ENCODE measurements around the gene PROZ.
"Not testable (repeated sequence)": the region's sequence is repeated elsewhere in the genome, so short reads cannot be mapped to it uniquely, and the experiment has no call there.

PROZ gene, protein sequence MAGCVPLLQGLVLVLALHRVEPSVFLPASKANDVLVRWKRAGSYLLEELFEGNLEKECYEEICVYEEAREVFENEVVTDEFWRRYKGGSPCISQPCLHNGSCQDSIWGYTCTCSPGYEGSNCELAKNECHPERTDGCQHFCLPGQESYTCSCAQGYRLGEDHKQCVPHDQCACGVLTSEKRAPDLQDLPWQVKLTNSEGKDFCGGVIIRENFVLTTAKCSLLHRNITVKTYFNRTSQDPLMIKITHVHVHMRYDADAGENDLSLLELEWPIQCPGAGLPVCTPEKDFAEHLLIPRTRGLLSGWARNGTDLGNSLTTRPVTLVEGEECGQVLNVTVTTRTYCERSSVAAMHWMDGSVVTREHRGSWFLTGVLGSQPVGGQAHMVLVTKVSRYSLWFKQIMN

DNA sequence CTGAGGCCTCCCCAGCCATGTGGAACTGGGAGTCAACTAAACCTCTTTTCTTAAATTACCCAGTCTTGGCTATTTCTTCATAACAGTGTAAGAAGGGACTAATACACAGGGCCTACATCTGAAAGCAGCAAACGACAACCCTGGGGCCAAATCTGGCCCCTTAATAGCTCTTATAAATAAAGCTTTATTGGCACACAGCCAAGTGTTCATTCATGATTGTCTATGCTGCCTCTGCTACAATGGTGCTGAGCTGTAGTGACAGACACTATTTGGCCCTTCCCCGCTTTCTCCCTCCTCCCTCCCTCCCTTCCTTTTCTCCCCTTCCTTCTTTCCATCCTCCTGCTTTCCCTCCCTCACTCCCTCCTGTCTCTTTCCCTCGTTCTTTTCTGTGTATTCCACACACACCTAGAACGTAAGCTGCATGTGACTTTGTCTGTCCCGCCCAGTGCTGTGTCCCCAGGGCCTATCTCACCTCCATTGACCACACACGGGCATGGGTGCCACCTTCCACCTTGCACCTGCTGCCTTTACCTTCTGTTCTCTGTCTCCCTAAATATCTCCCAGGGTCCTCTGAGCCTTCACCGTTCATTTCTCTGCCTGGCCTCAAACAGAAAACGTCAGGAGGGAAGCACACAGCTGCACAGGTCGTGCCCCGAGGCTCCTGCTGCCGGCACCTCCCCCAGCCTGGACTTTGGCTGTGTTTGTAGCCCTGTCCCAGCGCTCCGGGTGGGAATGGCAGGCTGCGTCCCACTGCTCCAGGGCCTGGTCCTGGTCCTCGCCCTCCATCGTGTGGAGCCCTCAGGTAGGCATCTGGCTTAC, at the start of gene PROZ:
PROZ (plus strand) TSS at position 720 of the 819 bp plus-strand sequence; CDS start at position 733, 13 bp downstream.
- DNase-seq, result no peak

DNA sequence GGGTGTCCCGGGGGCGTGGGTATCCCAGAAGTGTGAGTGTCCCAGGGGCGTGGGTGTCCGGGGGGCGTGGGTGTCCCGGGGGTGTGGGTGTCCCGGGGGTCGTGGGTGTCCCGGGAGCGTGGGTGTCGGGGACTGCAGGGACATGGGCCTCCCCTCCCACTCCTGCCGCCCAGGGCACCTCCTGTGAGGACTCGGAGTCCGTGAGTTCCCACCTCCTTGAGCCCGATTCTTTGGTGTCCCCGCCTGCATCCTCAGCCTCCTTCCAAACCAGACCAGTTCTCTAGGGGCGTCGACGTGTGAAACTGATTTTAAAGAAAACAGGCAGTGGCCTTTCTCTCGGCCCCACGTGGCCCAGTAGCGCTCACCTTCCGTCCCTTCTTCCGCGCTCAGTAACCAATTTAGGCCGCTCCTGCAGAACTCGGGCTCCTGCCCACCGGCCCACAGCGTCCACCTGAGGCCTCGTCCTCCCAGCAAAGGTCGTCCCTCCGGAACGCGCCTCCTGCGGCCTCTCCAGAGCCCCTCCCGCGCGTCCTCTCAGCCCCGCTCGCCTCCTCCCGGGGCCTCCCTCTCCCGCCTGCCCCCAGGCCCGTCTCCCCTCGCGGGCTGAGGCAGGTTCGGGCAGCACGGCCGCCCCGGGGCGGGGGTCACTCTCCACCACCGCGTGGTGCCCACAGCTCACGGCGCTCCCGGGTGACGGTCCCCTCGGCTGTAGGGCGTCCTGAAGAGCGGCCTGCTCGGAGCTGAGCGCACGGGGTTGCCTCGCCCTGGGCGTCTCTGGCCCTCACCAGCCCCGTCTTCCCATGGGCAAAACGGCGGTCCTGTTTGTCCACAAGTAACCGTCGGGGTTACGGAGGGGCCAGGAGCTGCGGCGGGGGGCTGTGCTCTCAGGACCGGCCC, 49.0 kb upstream of the PROZ start:
- no peak for DNase-seq

DNA sequence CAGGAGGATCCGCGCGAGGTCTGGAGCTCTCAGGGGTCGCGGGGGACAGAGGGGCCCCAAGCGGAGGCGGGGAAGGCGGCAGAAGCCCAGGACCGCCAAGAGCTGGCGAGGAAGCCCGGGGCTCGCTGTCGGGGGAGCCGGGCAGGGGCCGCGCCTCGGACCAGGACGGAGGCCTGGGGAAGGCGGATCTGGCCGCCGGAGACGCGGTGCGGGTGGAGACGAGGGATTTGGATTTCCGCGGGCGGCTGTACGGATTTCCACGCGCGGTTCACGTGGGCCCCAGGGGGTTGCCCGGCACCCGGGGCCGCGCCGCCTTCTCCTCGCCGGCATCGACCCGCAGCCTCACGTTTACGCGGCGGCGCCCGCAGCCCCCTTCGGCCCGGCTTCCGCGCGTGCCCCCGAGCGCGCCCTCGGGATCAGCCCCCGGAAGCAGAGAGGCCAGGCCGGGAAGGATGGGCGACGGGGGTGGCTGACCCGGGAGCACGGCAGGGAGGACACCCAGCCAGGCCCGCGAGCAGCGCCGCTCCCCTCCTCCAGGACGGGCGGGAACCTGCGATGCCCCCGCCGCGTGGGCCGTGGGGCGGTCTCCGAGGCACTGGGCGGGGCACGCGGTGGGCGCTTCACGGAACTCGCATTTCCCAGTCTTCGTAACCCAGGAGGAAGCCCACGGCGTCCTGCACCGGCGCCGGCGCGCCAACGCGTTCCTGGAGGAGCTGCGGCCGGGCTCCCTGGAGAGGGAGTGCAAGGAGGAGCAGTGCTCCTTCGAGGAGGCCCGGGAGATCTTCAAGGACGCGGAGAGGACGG, 48.2 kb upstream of the PROZ start:
- DNase-seq, result peak; percentile 23

DNA sequence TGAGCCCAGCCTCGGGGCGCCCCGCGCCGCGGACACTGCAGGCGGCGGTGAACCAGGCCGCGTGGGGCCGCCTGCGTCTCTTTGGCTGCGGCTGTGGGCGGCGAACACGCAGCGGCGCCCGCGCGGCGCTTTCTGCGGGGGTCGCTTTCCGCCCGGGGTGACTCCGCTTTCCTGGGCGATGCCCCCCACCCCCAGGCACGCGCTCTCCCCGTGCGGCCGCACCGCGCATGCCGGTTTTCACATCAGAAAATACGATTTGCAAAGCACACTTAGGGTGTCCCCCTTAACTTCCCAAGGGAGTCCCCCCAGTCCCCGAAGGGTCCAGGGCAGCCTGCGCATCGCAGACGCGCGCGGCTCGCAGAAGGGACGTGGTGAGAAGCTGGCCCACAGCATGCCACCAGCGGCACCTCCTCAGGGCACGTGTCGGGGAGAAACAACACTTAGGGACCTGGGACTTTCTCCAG, 47.6 kb upstream of the PROZ start:
- DNase-seq, result no peak

DNA sequence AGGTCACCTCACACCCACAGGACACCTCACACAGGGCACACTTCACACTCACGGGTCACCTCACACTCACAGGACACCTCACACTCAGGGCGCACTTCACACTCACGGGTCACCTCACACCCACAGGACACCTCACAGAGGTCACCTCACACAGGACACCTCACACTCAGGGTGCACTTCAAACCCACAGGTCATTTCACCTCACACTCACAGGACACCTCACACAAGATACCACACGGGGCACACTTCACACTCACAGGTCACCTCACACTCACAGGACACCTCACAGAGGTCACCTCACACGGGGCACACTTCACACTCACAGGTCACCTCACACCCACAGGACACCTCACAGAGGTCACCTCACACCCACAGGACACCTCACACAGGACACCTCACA, 46.6 kb upstream of the PROZ start:
- DNase-seq, result not testable (repeated sequence)

DNA sequence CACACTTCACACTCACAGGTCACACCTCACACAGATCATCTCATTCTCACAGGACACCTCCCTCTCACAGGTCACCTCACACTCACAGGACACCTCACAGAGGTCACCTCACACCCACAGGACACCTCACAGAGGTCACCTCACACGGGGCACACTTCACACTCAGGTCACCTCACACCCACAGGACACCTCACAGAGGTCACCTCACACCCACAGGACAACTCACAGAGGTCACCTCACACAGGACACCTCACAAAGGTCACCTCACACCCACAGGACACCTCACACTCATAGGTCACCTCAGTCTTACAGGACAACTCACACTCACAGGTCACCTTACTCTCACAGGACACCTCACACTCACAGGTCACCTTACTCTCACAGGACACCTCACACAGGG, 46.0 kb upstream of the PROZ start:
- not testable (repeated sequence) for DNase-seq

DNA sequence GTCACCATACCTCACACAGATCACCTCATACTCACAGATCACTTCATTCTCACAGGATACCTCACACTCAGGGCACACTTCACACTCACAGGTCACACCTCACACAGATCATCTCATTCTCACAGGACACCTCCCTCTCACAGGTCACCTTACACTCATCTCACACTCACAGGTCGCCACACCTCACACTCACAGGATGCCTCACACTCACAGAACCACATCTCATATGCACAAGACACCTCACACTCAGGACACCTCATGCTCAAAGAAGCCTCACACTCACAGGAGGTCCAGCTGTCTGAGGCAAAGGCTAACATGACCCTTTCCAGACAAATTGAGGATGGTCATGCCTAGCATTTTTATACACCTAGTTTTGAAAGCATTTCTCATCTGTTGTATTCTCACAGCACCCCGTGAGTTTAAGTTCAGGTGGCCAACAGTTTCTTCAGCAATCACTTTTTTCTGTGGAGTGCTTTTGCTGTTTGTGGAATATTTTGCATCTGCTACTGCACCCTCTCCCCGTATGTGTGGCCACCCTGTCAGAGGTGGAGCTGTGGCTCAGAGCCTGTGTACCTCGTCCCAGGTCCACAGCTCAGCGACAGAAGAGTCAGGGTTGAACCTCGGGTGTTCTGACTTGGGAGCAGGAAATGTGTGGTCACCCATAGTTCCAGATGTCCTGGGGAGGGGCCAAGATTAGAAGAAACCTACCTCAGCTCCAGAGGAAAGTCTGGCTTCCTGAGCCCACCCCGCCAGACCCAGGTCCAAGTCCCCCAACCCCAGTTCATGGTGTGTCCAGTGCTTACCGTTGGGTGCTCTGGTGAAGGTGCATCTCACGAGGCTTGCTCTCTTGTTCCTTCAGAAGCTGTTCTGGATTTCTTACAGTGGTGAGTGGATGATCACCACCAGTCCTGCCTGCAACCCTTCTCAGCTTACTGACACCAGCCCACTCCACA, 45.3 kb upstream of the PROZ start:
- no peak for DNase-seq

DNA sequence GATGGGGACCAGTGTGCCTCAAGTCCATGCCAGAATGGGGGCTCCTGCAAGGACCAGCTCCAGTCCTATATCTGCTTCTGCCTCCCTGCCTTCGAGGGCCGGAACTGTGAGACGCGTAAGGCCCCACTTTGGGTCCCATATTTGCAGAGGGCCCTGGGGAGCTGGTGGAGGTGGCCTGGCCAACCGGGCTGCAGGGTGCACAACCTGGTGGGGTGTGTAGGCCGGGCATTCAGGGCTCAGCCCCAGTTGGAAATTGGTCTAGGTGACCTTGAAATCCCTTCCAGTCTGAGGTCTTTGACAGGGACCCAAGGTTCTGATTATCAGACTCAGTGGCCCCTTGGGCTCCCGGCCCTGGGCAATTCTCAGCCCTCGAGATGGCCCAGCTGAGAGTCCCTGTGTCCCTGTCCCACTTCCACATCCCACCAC, 44.6 kb upstream of the PROZ start:
- no peak for DNase-seq

DNA sequence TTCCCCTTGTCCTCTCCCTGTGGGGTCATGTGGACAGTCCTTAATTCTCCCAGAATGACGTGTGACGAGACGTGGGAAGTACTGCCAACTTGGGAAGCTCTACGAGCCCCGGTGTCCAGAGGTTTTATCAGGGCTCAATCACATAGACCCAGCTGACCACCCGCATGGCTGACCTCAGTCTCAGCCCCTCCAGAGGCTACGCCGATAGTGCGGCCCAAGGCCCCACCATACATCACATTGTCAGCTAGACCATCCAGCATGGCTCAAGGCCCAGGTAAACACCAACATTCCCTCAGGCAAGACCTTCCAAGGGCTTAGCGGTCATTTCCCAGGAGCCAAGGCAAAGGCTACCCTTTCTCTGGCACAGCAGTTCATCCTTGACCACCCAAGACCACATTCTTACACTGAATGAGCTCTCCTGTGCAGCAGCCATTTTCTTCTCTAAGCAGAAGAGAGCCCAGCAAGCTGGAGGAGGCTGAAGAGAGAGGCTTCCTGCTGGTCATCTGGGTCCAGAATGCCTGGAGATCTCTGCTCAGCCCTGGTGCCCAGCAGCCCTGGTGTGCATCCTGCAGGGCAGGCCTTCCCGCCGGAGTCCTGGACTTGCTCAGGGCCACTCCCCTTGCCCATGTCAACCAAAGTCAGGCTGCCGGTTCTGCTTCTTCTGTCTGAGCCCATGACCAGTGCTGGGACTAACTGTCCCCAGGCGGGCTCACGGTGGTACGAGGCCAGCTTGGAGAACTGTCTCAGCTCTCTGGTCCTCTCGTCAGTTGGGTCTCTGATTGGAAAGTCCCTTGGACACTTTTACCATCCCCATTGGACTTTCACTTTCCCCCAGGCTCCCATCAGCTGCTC, 43.7 kb upstream of the PROZ start:
- no peak for DNase-seq

DNA sequence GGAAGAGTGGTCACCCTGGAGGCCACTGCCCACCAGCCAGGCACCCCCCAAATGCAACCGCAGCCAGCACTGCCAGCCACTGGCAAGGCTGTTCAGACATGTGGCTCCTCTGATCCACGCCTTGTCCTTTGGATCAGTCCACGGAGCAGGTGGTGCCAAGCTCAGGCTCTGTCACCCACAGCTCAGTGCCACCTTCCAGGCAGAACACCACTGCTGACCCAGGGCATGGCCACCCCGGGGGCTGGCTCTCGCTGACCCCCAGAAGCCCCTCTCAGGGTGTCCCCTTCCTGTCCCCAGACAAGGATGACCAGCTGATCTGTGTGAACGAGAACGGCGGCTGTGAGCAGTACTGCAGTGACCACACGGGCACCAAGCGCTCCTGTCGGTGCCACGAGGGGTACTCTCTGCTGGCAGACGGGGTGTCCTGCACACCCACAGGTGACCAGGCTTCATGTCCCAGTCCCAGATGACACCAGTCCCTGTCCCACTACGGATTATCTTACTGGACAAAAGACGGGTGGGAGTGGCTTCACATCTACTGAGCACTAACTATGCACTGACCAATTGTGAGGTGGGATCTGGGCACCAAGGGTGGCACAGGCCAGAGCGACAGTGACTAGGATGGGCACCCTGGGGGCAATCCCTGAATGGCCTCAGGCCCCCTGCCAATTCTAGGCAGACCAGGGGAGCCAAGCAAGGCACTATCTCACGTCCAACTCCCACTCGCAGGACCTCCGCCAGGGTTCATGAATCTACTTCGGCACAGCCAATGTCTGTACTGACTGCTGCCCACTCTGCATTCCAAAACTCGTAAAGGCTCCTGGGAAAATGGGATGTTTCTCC, 42.9 kb upstream of the PROZ start:
- no peak for DNase-seq

DNA sequence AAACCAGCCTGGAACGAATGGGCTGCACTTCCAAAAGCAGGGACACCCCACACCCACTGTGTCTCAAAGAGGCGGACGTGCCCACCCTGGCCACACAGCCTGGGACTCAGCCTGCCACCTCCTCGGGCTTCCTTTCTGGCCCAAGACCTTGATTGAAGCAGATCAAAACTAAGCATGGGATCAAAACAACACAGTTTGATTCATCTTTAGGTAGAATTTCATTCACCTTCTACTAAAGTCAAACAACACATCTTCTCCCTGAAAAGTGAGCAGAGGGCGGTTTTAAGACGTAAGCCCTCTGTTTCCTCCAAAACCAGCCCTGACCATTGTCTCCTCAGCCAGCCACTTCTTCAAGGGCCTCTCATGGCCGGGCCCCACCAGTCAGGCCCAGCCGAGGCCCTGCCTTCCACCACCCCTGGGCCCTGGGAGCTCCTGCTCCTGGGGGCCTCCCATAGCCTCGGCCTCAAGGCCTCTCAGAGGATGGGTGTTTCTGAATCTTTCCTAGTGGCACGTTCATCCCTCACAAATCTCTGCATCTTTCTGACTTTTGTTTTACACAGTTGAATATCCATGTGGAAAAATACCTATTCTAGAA, 42.1 kb upstream of the PROZ start:
- no peak for DNase-seq

DNA sequence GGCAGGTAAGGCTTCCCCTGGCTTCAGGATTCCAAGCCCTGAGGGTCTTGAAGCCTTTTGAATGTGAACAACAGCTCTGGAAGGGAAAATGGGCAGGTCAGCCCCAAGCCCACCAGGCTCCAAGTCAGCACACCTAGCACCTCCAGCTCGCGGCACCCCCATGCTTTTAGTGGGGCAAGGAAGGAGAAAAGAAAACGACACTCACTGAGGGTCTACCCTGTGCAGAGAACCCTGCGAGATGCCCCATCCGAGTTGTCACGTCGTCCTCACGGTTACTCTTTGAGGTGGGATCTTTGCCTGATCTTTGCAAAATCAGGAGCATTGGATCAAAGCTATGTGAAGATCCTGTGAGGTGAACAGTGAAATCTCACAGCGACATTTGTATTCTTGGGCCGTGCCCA, 41.6 kb upstream of the PROZ start:
- DNase-seq, result no peak

DNA sequence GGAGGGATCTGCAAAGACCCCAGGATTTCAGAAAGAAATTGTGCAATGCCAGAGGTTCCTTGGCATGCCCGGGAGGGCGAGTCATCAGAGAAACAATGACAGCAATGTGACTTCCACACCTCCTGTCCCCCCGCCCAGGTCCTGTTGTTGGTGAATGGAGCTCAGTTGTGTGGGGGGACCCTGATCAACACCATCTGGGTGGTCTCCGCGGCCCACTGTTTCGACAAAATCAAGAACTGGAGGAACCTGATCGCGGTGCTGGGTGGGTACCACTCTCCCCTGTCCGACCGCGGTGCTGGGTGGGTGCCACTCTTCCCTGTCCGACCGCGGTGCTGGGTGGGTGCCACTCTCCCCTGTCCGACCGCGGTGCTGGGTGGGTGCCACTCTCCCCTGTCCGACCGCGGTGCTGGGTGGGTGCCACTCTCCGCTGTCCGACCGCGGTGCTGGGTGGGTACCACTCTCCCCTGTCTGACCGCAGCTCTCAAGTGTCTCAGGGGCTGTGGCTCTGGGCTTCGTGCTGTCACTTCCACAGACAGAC, 41.0 kb upstream of the PROZ start:
- DNase-seq, result no peak

DNA sequence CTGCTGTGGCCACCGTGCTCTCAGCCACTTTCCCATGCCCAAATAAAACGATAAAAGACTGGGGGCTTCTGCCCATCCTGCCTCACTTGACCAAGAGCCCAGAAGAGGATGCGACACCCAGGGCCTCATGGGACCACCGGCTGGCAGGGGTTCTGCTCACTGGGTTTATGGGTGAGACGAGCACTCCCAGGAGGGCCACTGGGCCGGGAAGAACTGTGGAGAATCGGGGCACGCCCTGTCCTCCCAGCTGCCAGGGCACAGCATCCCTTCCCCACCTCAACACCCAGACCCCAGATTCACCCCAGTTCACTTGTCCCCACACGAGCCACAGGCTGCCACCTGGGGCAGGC, 40.6 kb upstream of the PROZ start:
- DNase-seq, result no peak

DNA sequence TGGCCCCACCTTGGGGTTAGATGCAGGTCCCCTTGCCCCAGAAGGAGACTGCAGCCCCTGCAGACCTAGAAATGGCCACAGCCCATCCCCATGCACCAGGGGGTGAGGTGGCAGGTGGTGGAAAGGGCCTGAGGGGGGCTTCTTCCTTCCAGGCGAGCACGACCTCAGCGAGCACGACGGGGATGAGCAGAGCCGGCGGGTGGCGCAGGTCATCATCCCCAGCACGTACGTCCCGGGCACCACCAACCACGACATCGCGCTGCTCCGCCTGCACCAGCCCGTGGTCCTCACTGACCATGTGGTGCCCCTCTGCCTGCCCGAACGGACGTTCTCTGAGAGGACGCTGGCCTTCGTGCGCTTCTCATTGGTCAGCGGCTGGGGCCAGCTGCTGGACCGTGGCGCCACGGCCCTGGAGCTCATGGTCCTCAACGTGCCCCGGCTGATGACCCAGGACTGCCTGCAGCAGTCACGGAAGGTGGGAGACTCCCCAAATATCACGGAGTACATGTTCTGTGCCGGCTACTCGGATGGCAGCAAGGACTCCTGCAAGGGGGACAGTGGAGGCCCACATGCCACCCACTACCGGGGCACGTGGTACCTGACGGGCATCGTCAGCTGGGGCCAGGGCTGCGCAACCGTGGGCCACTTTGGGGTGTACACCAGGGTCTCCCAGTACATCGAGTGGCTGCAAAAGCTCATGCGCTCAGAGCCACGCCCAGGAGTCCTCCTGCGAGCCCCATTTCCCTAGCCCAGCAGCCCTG, 40.0 kb upstream of the PROZ start:
- no peak for DNase-seq

DNA sequence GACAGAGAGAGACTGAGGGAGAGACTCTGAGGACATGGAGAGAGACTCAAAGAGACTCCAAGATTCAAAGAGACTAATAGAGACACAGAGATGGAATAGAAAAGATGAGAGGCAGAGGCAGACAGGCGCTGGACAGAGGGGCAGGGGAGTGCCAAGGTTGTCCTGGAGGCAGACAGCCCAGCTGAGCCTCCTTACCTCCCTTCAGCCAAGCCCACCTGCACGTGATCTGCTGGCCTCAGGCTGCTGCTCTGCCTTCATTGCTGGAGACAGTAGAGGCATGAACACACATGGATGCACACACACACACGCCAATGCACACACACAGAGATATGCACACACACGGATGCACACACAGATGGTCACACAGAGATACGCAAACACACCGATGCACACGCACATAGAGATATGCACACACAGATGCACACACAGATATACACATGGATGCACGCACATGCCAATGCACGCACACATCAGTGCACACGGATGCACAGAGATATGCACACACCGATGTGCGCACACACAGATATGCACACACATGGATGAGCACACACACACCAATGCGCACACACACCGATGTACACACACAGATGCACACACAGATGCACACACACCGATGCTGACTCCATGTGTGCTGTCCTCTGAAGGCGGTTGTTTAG, 39.2 kb upstream of the PROZ start:
- DNase-seq, result no peak

DNA sequence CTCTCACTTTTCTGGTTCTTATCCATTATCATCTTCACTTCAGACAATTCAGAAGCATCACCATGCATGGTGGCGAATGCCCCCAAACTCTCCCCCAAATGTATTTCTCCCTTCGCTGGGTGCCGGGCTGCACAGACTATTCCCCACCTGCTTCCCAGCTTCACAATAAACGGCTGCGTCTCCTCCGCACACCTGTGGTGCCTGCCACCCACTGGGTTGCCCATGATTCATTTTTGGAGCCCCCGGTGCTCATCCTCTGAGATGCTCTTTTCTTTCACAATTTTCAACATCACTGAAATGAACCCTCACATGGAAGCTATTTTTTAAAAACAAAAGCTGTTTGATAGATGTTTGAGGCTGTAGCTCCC, 38.6 kb upstream of the PROZ start:
- no peak for DNase-seq

Data from NCI-H1105 treated with DMSO at 0.1 percent for 48 hours (cell line).